Right renal pelvis (tissue), 4 donors: ENCODE results near the gene GSN. TPM values are rescaled to one million over a fixed set of nuclear protein-coding genes. Genes with fewer than 3 reads are reported as not detected.

Experiments used
- DNase-seq, 4 donors: peaks; one replicate each; pipeline ENCODE4 v3.0.0-alpha.2; 2013; ENCODE audit warnings: low read depth in 4 of 4, low spot score in 3 of 4, missing footprints in 1 of 4
- polyA plus RNA-seq, 4 donors: library from polyadenylated mRNA; unstranded; fragments of 120-200 nt; gene quantifications; one replicate each; pipeline ENCODE4 v1.2.1, GENCODE V29; 2013; ENCODE audit not compliant: insufficient read length in 4 of 4

The GSN gene
- 100 to 1,000 TPM; 144 to 229 (median 173) TPM for polyA plus RNA-seq

GRCh38 chr9:121267689-121268597 lies at the start of gene GSN:
TSS of gene GSN (plus strand) at chr9:121268162. CDS start at chr9:121301972, 33,810 bp downstream.
- DNase-seq, result peak in 2 of 4 donors; percentile 67 to 68

GRCh38 chr9:121218357-121219027 lies 49.5 kb upstream of the GSN start:
- no peak for DNase-seq

GRCh38 chr9:121219530-121219929 lies 48.4 kb upstream of the GSN start:
- no peak for DNase-seq

GRCh38 chr9:121220996-121221663 lies 46.8 kb upstream of the GSN start:
- no peak for DNase-seq

- DNase-seq, result no peak
These were observed 46.3 kb upstream of the GSN start for GRCh38 chr9:121221664-121222055.

GRCh38 chr9:121222524-121223171 lies 45.3 kb upstream of the GSN start:
- DNase-seq, result no peak

GRCh38 chr9:121225240-121225639 lies 42.7 kb upstream of the GSN start:
- DNase-seq, result no peak

- no peak for DNase-seq
These were observed 41.8 kb upstream of the GSN start for GRCh38 chr9:121226175-121226574.

- DNase-seq, result no peak
These were observed 40.1 kb upstream of the GSN start for GRCh38 chr9:121227862-121228261.

GRCh38 chr9:121230256-121230655 lies 37.7 kb upstream of the GSN start:
- no peak for DNase-seq

- DNase-seq, result no peak
These were observed 35.7 kb upstream of the GSN start for GRCh38 chr9:121232251-121232650.

- DNase-seq, result no peak
These were observed 33.8 kb upstream of the GSN start for GRCh38 chr9:121233906-121234831.

GRCh38 chr9:121234832-121235161 lies 33.2 kb upstream of the GSN start:
- DNase-seq, result no peak

GRCh38 chr9:121235512-121235911 lies 32.5 kb upstream of the GSN start:
- no peak for DNase-seq

- DNase-seq, result no peak
These were observed 30.0 kb upstream of the GSN start for GRCh38 chr9:121237916-121238315.

- DNase-seq, result no peak
These were observed 28.9 kb upstream of the GSN start for GRCh38 chr9:121239071-121239470.

GRCh38 chr9:121239851-121240250 lies 28.1 kb upstream of the GSN start:
- DNase-seq, result no peak

GRCh38 chr9:121240472-121241135 lies 27.4 kb upstream of the GSN start:
- DNase-seq, result no peak

- no peak for DNase-seq
These were observed 25.6 kb upstream of the GSN start for GRCh38 chr9:121242219-121242958.
